ENCODE results near the gene CASP3. TPM values are rescaled to one million over a fixed set of nuclear protein-coding genes. Genes with fewer than 3 reads are reported as not detected.

CASP3 gene
- total and polyA plus RNA-seq, 2 donors (not counting 1 experiment from before 2014, with no cell fraction given) = 26.4 to 41.1 TPM

DNA sequence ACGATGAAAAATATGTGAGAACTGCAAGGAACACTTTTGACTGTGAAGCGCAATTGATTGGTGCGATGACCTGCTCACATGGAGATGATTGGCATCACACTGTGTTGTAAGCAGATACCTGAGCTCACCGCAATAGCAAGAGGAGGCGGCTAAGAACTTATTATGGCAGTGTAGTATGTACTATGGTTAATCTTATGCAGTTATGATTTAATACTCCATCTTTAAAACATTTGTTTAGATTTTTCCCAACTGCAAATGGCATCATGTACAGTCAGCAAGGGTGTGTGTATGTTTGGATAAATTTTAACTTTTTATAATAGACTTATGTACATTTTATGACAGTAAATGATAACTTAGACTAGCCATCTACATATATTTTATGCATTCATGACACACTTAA is 25.8 kb upstream of the CASP3 start:
- no peaks in the 10 kb centered on the region for H3K27me3 ChIP-seq (ENCODE audit: control insufficient read depth, insufficient read depth, low read length)
- DNase-seq (ENCODE audit: low read depth in 2 of 2) = no peak
- no peaks in the 10 kb centered on the region for H3K79me2 ChIP-seq (ENCODE audit: control insufficient read depth, insufficient read depth, low read length)
- H3K9ac ChIP-seq (ENCODE audit: insufficient read depth, low read length) = no peak overlapping the region
- no peak overlapping the region for H3K4me2 ChIP-seq (ENCODE audit: extremely low read depth, insufficient read depth, low read length)
- H3K36me3 ChIP-seq (ENCODE audit: control insufficient read depth, insufficient read depth, low read length) = no peaks in the 10 kb centered on the region
- no peak for TF ChIP-seq EZH2 (IDR thresholded peaks at IDR 0.05; ENCODE audit: low read length, missing control alignments)
- H3K4me3 ChIP-seq (replicated peaks in 1 of 4; ENCODE audit: control extremely low read depth in 1 of 4, insufficient read depth in 1 of 4, low read depth in 3 of 4, low read length in 4 of 4) = no peak overlapping the region
- no peak overlapping the region for H2AFZ ChIP-seq (ENCODE audit: low read length)
- no peak overlapping the region for H3K27ac ChIP-seq (ENCODE audit: insufficient read depth, low read length)
- no peaks in the 10 kb centered on the region for H3K4me1 ChIP-seq (ENCODE audit: control insufficient read depth, extremely low read depth, insufficient read depth, low read length)
- no peaks in the 10 kb centered on the region for H3K9me3 ChIP-seq (ENCODE audit: control insufficient read depth, insufficient read depth, low read depth, low read length)
- H4K20me1 ChIP-seq (ENCODE audit: control insufficient read depth, extremely low read depth, insufficient read depth, low read length) = no peaks in the 10 kb centered on the region

DNA sequence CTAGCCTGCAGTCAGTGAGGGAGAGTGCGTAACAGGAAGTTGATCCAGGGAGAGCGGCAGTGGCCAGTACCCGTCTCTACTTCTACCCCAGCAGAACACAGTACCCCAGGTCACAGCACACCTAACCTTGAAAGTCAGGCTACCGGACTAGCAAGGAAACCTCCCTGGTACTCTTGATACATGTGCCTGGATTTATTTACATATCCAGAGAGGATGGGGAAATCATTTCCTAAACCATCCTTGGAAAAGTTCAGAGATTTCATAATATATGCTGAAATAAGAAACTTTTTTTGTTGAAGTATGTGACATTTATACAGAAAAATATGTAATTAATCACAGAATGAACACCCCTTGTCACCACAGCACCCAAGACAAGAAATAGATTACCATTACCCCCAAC is 24.8 kb upstream of the CASP3 start:
- TF ChIP-seq, protein P1, sequence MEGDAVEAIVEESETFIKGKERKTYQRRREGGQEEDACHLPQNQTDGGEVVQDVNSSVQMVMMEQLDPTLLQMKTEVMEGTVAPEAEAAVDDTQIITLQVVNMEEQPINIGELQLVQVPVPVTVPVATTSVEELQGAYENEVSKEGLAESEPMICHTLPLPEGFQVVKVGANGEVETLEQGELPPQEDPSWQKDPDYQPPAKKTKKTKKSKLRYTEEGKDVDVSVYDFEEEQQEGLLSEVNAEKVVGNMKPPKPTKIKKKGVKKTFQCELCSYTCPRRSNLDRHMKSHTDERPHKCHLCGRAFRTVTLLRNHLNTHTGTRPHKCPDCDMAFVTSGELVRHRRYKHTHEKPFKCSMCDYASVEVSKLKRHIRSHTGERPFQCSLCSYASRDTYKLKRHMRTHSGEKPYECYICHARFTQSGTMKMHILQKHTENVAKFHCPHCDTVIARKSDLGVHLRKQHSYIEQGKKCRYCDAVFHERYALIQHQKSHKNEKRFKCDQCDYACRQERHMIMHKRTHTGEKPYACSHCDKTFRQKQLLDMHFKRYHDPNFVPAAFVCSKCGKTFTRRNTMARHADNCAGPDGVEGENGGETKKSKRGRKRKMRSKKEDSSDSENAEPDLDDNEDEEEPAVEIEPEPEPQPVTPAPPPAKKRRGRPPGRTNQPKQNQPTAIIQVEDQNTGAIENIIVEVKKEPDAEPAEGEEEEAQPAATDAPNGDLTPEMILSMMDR (conservative IDR thresholded peaks at IDR 0.05 in 1 of 2, IDR thresholded peaks at IDR 0.05 in 1 of 2; ENCODE audit: low read depth in 1 of 2, low read length in 2 of 2) = no peak
- no peak for TF ChIP-seq EZH2 (IDR thresholded peaks at IDR 0.05; ENCODE audit: low read length, missing control alignments)
- no peaks in the 10 kb centered on the region for H3K27me3 ChIP-seq (ENCODE audit: control insufficient read depth, insufficient read depth, low read length)
- no peak overlapping the region for H3K9ac ChIP-seq (ENCODE audit: insufficient read depth, low read length)
- no peak overlapping the region for H2AFZ ChIP-seq (ENCODE audit: low read length)
- H3K36me3 ChIP-seq (ENCODE audit: control insufficient read depth, insufficient read depth, low read length) = peaks cover 4% of the 10 kb centered on the region
- peak in 1 of 2 donors; percentile 28 for DNase-seq (ENCODE audit: low read depth in 2 of 2)
- no peaks in the 10 kb centered on the region for H4K20me1 ChIP-seq (ENCODE audit: control insufficient read depth, extremely low read depth, insufficient read depth, low read length)
- no peaks in the 10 kb centered on the region for H3K9me3 ChIP-seq (ENCODE audit: control insufficient read depth, insufficient read depth, low read depth, low read length)
- H3K4me3 ChIP-seq (replicated peaks in 1 of 4; ENCODE audit: control extremely low read depth in 1 of 4, insufficient read depth in 1 of 4, low read depth in 3 of 4, low read length in 4 of 4) = no peak overlapping the region
- no peaks in the 10 kb centered on the region for H3K4me1 ChIP-seq (ENCODE audit: control insufficient read depth, extremely low read depth, insufficient read depth, low read length)
- H3K27ac ChIP-seq (ENCODE audit: insufficient read depth, low read length) = no peak overlapping the region
- no peaks in the 10 kb centered on the region for H3K79me2 ChIP-seq (ENCODE audit: control insufficient read depth, insufficient read depth, low read length)
- H3K4me2 ChIP-seq (ENCODE audit: extremely low read depth, insufficient read depth, low read length) = no peak overlapping the region

GRCh38 chr4:184672741-184673140 is 23.5 kb upstream of the CASP3 start:
- H3K36me3 ChIP-seq (ENCODE audit: control insufficient read depth, insufficient read depth, low read length) = peaks cover 4% of the 10 kb centered on the region
- no peaks in the 10 kb centered on the region for H3K79me2 ChIP-seq (ENCODE audit: control insufficient read depth, insufficient read depth, low read length)
- no peak overlapping the region for H2AFZ ChIP-seq (ENCODE audit: low read length)
- no peak overlapping the region for H3K4me3 ChIP-seq (replicated peaks in 1 of 4; ENCODE audit: control extremely low read depth in 1 of 4, insufficient read depth in 1 of 4, low read depth in 3 of 4, low read length in 4 of 4)
- no peak overlapping the region for H3K4me2 ChIP-seq (ENCODE audit: extremely low read depth, insufficient read depth, low read length)
- no peaks in the 10 kb centered on the region for H4K20me1 ChIP-seq (ENCODE audit: control insufficient read depth, extremely low read depth, insufficient read depth, low read length)
- no peaks in the 10 kb centered on the region for H3K9me3 ChIP-seq (ENCODE audit: control insufficient read depth, insufficient read depth, low read depth, low read length)
- H3K4me1 ChIP-seq (ENCODE audit: control insufficient read depth, extremely low read depth, insufficient read depth, low read length) = no peaks in the 10 kb centered on the region
- TF ChIP-seq, protein P1 (conservative IDR thresholded peaks at IDR 0.05 in 1 of 2, IDR thresholded peaks at IDR 0.05 in 1 of 2; ENCODE audit: low read depth in 1 of 2, low read length in 2 of 2) = no peak
- no peak for TF ChIP-seq EZH2 (IDR thresholded peaks at IDR 0.05; ENCODE audit: low read length, missing control alignments)
- no peak overlapping the region for H3K9ac ChIP-seq (ENCODE audit: insufficient read depth, low read length)
- no peak overlapping the region for H3K27ac ChIP-seq (ENCODE audit: insufficient read depth, low read length)
- no peaks in the 10 kb centered on the region for H3K27me3 ChIP-seq (ENCODE audit: control insufficient read depth, insufficient read depth, low read length)
- no peak for DNase-seq (ENCODE audit: low read depth in 2 of 2)
